ENCODE measurements around the gene ROR2.
"Not testable (repeated sequence)": the region's sequence is repeated elsewhere in the genome, so short reads cannot be mapped to it uniquely, and the experiment has no call there.

DNA sequence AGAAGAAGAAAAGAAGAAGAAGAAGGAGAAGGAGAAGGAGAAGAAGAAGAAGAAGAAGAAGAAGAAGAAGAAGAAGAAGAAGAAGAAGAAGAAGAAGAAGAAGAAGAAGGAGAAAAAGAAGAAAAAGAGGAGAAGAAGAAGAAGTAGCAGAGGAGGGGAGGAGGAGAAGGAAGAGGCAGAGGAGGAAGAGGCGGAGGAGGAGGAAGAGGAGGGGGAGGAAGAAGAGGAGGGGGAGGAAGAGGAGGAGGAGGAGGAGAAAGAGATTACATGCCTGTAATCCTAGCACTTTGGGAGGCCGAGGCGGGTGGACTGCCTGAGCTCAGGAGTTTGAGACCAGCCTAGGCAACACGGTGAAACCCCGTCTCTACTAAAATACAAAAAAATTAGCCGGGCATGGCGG lies 315.2 kb downstream of the ROR2 start:
- TF ChIP-seq, protein P1, sequence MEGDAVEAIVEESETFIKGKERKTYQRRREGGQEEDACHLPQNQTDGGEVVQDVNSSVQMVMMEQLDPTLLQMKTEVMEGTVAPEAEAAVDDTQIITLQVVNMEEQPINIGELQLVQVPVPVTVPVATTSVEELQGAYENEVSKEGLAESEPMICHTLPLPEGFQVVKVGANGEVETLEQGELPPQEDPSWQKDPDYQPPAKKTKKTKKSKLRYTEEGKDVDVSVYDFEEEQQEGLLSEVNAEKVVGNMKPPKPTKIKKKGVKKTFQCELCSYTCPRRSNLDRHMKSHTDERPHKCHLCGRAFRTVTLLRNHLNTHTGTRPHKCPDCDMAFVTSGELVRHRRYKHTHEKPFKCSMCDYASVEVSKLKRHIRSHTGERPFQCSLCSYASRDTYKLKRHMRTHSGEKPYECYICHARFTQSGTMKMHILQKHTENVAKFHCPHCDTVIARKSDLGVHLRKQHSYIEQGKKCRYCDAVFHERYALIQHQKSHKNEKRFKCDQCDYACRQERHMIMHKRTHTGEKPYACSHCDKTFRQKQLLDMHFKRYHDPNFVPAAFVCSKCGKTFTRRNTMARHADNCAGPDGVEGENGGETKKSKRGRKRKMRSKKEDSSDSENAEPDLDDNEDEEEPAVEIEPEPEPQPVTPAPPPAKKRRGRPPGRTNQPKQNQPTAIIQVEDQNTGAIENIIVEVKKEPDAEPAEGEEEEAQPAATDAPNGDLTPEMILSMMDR (IDR thresholded peaks at IDR 0.05) = not testable (repeated sequence)
- TF ChIP-seq ZFX (IDR thresholded peaks at IDR 0.05; ENCODE audit: borderline replicate concordance) = not testable (repeated sequence)

All from 22Rv1 (cell line).